8988T (cell line): ENCODE data around the gene TMCO4.
"Not testable (repeated sequence)": the region's sequence is repeated elsewhere in the genome, so short reads cannot be mapped to it uniquely, and the experiment has no call there.

Experiments used
- DNase-seq: peaks from one replicate; pipeline ENCODE4 v3.0.0; 2011

Gene TMCO4

DNA sequence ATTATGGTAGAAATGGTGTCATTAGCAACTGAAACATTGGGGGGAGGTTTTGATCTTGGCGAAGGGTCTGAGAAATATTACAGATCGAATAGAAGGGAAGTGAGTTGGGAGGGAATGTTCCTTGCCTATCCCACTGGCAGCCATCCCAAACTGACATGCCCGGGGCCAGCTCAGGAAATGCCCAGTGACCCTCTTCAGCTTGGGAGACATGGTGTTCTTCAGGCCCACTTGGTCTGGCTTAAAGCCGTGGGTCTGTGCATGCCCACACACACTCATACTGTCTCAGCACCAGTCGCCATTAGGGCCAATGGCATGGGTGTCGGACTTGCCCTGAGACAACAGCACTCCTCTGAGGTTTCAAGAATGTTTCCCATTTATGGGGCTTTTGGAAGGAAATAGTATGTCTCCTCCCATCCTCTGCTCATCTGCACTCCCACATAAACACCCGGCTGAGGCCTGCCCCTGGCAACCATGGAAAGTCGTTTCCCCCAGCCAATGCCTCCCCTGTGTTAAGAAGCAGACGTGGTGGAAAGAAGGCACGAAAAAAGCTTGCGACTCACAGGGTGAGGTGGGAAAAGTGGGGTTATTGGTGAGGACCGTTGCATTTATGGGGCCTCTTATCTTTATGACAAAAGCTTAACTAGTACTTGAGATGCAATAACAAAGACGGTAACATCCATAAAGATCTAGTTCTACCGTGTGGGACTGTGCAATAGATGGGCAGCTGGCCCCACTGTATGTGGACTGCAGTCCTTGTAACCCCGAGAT is 13.3 kb upstream of the TMCO4 start:
- DNase-seq: no peak

DNA sequence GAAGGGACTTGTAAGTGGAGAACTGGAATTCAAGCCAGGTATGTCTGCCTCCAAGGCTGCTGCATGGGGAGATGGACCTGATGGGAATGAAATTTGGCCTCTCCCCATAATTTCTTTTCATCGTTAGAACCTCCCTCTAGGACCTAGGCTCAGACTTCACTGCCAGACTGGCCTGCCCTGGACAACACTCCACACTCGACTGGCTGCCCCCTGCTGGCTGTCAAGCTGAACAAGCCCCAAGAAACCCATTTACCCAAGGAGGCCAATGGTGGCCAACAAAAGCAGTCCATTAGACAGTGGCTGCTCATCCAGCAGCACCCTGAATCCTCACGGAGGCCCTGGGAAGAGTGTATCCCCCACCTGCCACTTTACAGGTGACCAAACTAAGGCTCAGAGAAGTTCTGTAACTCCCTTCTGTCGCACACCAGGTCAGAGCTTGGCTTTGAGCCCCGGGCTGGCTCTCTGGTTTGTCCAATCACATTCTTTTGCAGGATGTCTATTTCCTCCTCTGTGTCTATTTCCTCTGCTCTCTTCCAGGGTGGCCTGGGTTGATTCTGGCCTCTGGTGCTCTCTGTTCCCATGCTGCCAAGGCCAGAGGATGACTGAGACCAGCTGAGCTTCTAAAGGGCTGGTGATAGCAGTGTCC is 11.6 kb upstream of the TMCO4 start:
- DNase-seq: peak; percentile 50

DNA sequence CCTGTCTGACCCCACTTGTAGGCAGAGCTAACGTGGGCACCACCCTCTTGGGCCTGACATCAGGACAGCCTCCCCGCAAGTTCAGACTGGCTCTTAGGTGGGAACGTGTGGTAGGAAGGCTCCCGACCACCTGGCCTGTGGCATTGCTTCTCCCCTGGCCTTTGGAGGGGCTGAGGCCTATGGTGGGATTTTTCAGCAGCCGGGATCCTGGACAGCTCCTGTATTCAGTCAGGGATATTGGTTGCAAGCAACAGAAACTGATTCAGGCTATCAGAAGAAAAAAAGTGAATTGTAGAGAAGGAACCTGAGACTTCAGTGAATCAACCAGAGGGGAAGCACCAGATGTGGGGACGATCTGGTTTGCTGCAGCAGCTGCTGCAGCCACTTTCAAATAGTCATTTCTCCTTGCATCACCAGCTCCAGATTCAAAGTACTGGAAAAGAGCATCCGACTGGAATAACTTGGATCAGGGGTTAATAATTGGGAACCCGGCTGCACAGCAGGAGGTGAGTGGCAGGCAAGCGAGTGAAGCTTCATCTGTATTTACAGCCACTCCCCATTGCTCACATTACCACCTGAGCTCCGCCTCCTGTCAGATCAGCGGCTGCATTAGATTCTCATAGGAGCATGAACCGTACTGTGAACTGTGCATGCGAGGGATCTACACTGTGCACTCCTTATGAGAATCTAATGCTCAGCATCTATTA is 9.5 kb upstream of the TMCO4 start:
- DNase-seq: no peak

DNA sequence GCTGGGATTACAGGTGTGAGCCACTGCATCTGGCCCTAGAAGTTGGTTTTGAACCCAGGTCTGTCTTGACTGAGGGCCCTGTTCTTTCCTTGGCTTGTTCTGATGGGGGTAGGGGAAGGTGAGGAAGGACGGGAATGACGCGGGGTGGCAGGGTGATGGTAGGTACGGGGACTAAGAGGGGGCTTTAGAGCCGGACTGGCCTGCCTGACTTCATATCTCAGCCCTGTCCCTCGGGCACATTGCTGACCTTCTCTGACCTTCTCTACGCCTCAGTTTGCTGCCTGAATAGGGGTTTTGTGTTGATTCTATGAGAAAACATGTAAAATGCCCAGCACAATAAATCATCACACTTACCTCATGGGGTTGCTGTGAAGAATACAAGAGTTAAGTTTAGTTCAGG is 8.6 kb upstream of the TMCO4 start:
- DNase-seq: no peak

DNA sequence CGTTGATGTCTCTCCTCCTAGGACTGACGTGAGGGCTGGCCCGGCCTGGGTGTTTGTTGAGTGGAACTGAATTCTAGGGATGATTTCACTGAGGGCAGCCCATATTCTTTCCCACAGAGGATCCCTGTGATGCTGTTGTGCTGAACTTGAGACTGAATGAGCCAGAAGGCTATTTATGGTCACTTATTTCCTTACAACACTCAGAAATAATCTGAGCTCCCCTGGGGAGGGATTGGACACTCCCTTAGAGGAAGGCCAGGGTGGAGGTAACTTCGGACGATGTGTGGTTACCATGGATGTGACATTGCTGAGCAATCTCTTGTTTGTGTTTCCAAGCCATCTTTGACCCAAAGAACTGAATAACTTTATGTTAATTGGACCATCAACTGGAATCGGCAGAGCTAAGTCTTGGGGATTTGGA is 5.1 kb upstream of the TMCO4 start:
- no peak for DNase-seq

DNA sequence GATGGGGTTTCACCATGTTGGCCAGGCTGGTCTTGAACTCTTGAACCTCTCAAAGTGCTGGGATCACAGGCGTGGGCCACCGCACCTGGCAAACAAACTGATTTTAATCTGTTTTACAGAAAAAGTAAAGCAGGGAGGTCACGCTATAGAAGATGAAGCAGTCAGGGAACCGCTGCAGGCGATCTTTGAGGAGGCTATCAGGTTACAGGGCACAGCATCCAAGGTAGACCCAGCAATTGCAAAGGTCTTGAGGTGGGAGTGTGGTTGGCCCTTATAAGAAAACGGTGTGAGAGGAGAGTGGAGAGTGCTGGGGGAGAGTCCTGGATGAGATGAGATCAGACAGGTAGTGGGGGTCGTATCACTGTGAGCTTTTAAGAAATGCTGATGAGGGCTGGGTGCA is 2.6 kb upstream of the TMCO4 start:
- DNase-seq: no peak

DNA sequence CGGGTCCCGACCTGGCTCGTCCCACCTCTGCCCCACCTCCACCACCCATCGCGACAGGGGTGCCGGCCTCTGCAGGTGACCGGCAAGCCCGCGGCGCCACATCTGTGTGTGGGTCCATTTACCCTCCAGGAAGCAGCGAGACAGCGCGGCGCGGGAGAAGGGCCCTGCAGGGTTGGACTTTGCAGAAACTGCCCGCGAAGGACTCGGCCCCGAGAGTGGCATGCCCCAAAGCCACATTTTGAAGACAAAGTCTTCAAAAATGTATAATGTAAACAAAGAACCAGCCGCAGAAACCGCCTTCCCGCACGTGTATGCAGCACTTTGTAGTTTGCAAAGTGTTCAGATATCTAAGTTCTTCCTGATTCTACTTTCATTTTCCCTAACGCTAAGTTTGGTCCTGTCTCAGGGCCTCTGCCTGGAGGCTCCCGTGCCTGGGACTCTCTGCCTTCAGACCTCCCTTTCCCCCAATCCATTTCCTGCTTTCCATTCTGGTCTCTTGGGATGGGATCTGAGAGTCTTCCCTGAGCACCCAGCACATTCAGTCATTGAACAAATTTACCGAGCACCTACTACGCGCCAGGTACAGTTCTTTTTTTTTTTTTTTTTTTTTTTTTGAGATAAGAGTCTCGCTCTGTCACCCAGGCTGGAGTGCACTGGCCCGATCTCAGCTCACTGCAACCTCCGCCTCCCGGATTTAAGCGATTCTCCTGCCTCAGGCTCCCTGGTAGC is 524 bp upstream of the TMCO4 start:
- peak; percentile 44 for DNase-seq

DNA sequence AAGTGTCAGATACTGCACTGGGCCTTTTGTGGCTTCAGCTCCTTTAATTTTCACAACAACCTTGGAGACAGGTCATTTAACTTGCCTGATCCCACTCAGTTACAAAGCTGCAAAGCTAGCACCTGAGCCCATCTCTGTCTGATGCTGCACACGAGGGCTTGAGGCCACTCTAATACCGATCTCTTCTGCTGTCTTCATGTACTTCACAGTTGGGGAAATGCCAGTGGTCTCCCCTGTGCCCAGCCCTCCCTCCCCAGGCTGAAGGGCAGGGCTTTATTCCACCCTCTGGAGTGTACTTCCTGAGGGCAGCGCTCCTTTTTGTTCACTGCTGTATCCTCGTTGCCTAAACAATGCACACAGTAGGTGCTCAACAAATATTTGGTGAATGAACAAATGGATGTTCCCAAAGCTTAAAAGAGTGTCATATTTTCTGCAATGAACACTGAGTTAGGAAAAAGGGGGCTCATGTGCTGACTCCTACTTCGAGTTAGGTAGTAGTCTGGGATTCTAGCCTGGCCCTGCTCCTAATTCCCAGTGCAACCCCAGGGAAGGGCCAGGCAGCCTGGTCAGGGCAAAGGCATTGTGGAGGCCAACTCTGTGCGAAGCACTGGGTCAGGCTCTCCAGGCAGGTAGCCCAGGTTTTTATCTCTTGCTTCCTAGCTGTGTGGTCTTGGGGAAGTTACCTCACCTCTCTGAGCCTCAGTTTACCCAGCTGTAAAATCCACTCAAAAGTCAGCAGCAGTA is 1.1 kb downstream of the TMCO4 start:
- no peak for DNase-seq

DNA sequence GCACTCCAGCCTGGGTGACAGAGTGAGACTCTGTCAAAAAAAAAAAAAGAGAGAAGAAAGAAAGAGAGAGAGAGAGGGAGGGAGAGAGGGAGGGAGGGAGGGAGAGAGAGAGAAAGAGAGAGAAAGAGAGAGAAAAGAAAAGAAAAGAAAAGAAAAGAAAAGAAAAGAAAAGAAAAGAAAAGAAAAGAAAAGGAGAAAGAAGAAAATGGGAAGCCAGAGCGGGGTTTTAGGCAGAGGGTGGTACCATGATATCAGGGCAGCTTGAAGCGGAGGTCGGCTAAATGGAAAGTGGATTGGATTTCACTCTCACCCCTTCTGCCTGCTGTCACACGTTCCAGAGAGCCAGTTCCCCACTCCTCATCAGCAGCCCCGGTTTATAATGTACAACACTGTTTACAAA is 1.9 kb downstream of the TMCO4 start:
- DNase-seq: no peak

DNA sequence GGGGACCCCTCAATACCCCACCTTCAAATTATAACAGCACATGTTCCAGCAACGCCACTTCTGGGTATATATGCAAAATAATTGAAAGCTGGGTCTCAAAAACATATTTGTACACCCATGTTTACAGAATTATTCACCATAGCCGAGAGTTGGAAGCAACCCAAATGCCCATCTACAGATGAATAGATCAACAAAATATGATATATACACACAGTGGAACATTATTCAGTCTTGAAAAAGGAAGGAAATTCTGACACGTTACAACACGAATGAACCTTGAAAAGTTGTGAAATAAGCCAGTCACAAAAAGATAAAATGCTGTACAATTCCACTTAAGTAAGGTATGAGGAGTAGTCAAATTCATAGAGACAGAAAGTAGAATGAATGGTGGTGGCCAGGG is 5.1 kb downstream of the TMCO4 start:
- DNase-seq: no peak

DNA sequence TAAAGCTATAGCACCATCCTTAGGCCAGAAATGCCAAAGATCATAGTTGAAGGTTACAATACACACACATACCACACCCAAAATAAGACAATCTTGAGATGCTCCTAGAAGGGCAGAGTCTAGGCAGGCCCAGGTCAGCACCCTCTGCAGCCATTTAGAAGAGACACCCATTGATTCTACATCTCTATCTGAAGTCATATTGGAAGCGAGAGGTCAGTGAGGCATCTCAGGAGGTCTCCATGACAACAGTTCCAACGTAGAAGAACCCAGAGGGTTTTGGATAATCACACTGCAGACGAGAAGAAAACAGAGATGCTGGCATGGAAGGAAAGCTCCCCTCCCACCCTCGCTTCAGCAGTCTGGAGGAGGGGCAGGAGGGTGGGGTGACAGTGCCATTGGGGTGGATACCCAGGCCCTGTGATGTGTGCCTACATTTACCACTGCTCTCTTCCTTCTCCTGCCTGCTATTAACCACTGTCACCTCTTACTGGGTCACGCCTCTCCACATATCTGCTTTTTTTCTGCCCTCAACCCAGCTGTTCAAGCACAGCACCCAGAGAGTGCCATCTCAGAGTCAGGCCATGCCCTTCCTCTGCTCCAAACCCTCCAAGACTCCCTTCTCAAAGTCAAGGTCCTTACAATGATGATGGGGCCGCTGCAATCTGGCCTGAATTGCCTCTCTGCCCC is 6.2 kb downstream of the TMCO4 start:
- no peak for DNase-seq

DNA sequence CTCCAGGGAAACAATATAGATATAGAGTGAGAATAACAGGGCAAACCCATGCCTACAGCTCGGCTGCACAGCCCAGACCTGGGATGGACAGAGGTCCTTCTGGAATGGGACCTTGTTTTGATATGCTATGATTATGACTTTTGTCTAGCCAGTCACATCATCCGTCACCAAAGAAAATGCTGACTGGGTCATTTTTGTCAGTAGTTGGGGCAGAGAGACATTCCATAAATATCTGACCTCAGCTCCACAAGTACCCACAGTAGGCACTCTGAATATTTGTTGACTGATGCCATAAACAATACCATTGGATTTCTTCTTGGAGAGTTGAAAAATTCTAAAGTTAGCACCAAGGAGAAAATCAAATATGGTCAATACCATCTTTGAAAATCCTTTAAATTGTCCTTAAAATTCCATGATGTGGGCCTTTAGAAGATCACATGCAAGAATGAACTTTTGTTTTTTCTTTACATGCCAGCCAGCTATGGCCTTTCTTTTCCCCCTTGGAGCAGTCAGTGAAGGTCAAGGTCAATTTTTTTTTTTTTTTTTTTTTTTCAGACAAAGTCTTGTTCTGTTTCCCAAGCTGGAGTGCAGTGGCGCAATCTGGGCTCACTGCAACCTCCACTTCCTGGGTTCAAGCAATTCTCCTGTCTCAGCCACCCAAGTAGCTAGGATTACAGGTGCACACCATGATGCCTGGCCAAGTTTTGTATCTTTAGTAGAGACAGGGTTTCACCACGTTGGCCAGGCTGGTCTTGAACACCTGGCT is 7.3 kb downstream of the TMCO4 start:
- DNase-seq: no peak

DNA sequence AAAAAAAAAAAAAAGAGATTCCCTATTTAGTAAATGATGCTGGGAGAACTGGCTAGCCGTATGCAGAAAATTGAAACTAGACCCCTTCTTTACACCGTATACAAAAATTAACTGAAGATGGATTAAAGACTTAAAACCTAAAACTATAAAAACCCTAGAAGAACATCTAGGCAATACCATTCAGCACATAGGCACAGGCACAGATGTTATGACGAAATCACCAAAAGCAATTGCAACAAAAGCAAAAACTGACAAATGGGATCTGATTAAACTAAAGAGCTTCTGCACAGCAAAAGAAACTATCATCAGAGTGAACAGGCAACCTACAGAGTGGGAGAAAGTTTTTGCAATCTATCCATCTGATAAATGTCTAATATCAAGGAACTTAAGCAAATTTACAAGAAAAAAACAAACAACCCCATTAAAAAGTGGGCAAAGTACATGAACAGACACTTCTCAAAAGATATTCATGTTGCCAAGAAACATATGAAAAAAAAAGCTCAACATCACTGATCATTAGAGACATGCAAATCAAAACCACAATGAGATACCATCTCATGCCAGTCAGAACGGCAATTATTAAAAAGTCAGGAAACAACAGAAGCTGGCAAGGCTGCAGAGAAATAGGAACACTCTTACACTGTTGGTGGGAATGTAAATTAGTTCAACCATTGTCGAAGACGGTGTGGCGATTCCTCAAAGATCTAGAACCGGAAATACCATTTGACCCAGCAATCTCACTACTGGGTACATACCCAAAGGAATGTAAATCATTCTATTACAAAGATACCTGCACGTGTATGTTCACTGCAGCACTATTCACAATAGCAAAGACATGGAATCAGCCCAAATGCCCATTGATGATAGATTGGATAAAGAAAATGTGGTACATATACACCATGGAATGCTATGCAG is 9.4 kb downstream of the TMCO4 start:
- not testable (repeated sequence) for DNase-seq

DNA sequence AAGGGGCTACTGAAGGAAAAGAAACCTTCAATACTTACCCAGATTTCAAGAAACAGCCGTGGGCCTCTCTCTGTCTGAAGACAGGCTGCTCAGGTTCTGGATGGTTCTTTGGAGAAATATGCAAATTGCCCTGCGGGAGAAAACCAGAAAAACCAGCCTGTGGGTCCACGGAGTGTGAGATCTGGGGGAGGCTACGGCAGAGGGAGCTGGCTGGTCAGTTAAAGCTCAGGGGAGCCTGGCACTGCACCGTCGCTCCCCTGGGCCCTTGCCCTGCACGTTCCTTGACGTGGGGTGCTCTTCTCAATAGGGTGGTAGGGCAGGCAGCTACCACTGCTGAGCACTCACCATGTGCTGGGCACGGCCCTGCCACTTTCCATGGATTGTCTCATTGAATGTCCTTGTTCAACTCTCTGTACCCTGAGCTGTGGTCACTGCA is 12.7 kb downstream of the TMCO4 start:
- DNase-seq: no peak

DNA sequence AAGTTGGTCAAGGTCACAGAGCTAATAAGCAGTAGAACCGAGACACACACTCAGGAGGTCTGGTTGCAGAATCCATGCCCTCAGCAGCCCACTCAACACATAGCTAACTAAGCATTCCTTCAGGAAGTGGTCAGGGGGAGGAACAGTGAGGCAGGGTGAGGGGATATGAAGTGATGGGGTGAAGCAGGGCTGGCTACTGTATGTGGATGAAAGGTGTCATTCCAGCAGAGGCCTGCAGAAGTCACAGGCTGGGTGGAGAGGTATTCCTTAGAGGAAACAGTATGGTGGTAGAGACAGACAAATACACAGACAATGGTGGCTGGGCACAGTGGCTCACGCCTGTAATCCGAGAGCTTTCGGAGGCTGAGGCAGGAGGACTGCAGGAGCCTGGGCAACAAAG is 14.1 kb downstream of the TMCO4 start:
- DNase-seq: no peak

DNA sequence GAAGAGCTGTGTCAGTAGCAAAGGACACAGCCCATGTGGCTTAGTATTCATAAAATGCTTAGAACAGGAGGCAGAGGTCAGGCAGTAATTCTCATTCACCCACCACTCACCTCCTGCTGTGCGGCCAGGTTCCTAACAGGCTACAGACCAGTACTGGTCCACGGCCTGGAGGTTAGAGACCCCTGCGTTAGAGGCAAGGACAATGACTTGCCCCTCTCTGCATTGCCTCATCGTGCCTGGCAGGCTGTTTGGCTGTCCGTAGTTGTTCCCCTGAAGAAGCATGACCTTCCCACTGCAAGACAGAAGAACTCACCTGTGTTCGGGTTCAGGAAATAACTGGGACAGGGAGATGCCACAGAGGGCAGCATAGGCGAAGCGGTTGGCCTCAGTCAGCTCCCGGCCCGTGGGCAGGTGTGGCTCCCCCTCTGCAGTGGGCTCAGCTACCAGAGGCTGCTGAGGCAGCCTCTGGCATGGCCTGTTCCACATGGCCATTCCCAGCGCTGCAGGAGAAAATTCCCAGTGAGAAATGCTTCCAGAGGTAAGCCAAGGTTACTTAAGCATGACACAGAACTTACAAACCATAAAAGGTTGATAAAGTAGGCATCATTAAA is 19.3 kb downstream of the TMCO4 start:
- no peak for DNase-seq

DNA sequence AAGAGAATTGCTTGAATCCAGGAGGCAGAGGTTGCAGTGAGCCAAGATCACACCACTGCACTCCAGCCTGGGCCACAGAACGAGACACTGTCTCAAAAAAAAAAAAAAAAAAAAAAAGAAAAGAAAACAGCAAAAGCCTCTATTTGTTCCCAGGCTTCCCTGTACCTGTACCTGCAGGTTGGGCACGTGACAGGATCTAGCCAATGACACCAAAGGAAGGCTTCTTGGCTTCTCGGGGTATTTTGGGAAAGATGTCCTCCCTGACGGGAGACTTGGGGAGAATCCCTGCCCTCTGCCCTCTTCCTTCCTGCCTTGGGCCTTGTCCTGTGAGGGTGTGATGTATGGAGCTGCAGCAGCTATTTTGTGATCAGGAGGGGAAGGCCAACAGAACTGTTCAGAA is 22.8 kb downstream of the TMCO4 start:
- DNase-seq: no peak

DNA sequence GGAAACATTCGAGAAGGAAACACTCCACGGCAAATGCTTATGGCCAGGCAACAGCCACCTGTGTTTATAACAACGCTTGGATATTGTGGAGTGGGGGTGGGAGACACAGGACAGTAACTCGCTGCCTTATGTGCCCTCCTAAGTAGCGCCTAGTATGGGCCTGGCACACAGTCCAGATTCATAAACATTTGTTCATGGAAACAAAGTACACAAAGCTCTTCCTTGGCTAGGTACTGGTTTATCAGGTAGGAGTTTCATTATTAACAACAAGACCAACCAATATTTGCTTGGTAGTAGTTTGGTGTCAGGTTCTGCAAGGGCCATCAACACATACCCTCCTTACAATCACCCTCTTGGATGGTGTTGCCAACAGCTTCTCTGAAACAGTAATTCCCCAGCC is 23.4 kb downstream of the TMCO4 start:
- DNase-seq: no peak

DNA sequence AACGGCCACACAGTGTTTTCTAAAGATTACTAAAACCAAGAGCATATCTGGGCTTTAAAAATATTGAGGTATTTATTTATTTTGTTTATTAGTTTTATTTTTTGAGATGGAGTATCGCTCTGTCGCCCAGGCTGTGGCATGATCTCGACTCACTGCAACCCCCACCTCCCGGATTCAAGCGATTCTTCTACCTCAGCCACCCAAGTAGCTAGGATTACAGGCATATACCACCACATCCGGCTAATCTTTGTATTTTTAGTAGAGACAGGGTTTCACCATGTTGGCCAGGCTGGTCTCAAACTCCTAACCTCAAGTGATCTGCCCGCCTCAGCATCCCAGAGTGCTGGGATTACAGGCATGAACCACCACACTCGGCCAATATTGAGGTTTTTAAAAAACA is 23.9 kb downstream of the TMCO4 start:
- no peak for DNase-seq

DNA sequence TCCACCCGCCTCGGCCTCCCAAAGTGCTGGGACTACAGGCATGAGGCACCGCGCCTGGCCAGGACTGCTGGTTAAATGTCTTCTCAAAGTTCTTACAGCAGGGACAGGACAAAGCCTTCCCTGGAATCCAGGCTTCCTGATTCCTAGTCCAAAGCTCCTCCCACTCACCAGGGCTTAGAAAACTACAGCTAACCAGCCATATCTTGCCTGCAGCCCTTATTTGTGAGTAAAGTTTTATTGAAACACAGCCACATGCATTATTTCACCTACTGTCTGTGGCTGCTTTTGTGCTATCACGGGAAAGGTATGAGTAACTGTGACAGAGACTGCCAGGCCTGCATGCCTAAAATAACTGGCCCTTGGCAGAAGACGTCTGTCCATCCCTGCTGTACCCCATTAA is 24.4 kb downstream of the TMCO4 start:
- no peak for DNase-seq
